GM12801 (cell line): ENCODE results near the gene KLHL17.

Experiments
- CTCF ChIP-seq: IDR thresholded peaks from one replicate; pipeline ENCODE4 v1.5.1; 2011; ENCODE audit warnings: control low read depth; ENCODE audit not compliant: insufficient read length; ENCODE audit errors: extremely low read depth

KLHL17 gene

DNA sequence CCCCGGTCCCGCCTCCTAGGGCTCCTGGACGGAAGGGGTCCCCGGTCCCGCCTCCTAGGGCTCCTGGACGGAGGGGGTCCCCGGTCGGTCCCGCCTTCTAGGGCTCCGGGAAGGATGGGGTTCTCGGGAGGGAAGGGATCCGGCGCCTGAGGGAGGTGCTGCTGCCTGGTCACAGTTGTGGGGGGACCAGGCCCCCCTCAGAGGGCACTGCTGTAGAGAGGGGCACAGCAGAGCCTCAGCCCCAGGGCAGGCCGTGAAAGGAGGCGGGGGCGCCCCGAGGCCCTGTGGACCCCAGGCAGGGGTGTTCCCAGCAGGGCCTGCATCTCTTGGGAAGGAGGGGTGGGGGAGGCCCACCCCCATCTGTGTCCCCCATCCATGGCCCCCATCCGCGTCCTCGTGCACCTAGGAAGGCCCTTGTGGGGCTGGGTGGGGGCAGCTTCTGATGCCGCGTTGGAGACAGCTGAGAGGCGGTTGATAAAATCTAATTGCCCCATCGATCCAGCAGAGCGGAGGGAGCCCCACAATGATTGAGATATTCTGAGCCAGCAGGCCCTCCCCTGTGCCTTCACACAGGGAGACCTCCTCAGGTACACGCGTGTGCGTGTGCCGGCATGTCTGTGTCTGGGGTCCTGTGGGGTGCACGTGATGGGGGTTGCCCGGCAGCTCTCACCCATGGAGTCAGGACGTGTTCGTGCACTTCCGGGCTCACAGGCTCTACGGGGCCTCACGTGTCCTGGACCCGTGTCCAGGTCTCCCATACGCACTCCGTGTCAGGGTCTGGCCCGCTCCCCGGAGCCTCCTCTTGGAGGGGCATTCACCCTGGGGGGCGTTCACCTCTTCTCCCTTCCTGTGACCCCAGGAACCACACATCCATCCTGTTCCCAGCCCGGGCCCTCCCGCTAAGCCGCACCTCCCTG is 23.8 kb upstream of the KLHL17 start:
- no peak for TF ChIP-seq CTCF

- no peak for TF ChIP-seq CTCF
These were observed 22.9 kb upstream of the KLHL17 start for GRCh38 chr1:937521-937920.

DNA sequence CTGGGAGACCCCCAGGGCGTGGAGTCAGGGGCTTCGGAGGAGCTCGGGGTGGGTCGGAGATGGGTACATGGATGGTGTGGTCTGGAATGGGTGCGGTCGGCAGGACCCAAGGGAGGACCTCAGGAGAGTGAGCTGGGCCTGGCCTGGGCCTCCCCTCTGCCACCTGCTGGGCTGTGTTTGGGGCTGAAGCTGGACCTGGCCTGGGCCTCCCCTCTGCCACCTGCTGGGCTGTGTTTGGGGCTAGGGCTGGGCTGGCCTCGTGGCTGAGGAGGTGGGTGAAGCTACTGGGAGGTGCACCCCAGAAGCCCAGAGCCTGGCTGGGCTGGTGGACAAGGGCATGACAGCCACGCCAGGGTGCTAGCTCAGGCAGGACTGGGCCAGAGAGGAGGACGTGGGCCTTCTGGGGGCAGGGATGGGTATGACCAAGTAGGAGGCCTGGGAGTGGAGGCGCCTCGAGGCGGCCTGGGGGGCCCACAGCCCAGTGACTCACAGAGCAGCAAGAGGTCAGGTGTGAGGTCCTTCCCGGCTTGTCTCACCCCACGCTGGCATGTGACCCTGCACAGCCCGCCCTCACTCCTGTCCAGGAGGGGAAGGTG is 22.2 kb upstream of the KLHL17 start:
- no peak for TF ChIP-seq CTCF

DNA sequence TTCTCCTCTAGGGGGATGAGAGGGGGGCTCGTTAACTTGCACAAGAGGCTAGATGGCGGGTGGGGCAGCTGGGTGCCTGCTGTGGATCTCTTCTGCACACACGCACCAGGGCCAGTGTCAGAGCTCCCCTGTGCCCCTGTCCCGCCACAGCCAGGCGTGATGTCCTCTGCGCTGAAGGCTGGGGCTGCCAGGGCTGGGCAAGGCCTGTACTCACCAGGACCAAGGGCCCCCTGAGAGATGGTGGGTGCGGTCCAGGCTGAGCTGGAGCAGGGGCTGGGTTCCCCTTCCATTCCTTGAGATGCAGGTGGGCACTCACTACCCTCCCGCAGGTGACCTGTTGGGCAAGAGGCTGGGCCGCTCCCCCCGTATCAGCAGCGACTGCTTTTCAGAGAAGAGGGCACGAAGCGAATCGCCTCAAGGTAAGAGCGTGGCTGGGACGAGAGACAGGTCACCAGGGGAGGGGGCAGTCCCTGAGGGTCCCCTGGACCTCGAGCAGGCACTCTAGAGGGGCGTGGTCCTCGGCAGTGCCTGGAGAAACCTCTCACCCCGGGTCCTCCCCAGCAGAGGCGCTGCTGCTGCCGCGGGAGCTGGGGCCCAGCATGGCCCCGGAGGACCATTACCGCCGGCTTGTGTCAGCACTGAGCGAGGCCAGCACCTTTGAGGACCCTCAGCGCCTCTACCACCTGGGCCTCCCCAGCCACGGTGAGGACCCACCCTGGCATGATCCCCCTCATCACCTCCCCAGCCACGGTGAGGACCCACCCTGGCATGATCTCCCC is 21.5 kb upstream of the KLHL17 start:
- no peak for TF ChIP-seq CTCF

DNA sequence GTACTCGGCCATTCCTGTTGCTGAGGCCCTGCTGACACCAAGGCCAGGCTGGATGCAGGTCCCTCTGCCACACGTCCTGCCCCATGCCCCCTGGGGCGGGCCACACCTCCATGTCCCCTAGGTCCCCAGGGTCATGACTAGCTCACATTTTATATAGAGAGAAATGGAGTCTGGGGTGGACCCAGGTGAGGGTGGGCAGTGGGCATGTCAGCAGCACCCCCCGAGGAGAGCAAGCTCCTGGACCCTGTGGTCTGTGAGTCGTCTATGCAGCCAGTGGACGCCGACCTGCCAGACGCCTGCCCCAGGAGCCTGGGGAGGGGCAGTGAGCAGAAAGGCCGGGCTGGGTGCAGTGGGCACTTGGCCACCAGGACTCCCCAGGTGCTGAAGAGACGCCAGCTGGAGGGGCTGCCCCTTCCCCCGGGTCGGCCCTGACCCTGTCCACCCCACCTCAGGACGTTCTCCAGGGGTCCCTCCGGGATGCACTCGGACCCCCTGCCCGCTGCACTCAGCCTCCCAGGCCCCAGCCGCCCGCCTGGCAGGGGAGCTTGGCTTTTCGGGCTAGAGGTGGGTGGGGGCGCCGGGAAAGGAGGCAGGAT is 20.8 kb upstream of the KLHL17 start:
- no peak for TF ChIP-seq CTCF

DNA sequence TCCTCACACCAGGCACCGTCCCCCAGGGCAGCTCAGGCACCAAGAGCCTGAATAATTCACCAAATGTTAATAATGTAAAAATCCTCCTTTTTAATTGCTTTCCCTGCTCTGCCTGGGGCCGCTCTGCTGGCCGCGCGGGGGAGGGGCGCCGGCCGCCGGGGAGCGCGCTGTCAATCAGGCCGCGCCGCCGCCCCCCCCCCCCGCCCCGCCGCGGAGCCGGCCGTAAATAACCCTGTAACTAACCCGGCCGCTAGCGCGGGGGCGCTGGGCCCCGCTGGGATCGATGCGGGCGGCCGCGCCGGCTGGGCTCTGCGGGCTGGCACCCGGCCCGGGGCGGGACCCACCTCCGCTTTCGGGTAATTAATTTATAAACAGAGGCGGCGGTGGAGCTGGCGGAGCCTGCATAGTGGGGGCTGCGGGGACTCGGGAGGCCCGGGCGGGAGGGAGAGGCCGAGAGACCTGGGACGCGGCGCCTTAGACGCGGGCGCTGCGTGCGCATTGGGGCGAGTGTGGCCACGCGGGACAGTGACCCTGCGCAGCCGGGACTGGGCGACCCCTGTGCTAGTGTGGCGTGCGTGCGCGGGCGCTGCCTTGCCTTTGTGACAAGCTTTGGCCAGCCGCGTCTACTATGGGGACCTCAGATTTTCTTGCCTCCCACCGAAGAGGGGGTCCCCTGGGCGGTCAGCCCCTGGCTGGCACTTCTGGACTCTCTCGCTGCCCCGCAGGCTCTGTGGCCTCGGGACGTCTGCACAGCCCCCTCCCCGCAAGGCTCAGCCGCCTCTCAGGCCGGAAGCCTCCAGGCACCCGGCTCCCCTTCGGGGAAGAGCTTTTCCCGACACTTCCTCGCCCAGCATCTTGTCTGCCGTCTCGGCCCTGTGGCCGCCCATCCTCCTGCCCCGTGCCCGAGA is 20.0 kb upstream of the KLHL17 start:
- no peak for TF ChIP-seq CTCF
